PC-9 (cell line): ENCODE results near the gene CLIP1. TPM values are rescaled to one million over a fixed set of nuclear protein-coding genes. Genes with fewer than 3 reads are reported as not detected.

ENCODE experiments used
- BruUV-seq: library from RNA; stranded (reverse); fragments of 400-500 nt; replicated peaks from 2 replicates; lab custom pipeline; 2021; lab: Mats Ljungman, UMichigan
- CTCF ChIA-PET: fragments of 300-600 bp; sonication (Branson Sonifier 250); formaldehyde crosslinking; loops from one replicate; lab custom pipeline; 2022; ENCODE audit warnings: antibody characterized with exemption; lab: Charles Lee
- POLR2A ChIA-PET: fragments of 300-600 bp; sonication (Branson Sonifier 250); formaldehyde crosslinking; loops from one replicate; lab custom pipeline; 2022; ENCODE audit warnings: antibody characterized with exemption; ENCODE audit not compliant: unreplicated experiment; lab: Charles Lee
- DNase-seq, 2 experiments: peaks; one replicate each; pipeline versions ENCODE4 v3.0.0 to v3.0.0-alpha.2; 2015 to 2022; ENCODE audit warnings: mixed read lengths in 1 of 2
- H2AFZ ChIP-seq: fragments of 200-600 bp; sonication (generic); 2 replicates; pipeline ENCODE4 v1.8.1; 2017; ENCODE audit warnings: antibody characterized with exemption
- H3F3A ChIP-seq: fragments of 200-600 bp; sonication (generic); 2 replicates; pipeline ENCODE4 v1.8.1; 2017; ENCODE audit warnings: antibody characterized with exemption, mild to moderate bottlenecking, low read depth; ENCODE audit not compliant: insufficient read depth
- H3K27ac ChIP-seq: fragments of 200-600 bp; sonication (generic); 2 replicates; pipeline ENCODE4 v1.6.1; 2016; ENCODE audit warnings: mixed run types
- H3K27me3 ChIP-seq: fragments of 200-600 bp; sonication (generic); 2 replicates; pipeline ENCODE4 v1.6.1; 2016; ENCODE audit warnings: low read depth, mixed run types; ENCODE audit not compliant: insufficient read depth
- H3K36me3 ChIP-seq: fragments of 200-600 bp; sonication (generic); 2 replicates; pipeline ENCODE4 v1.6.1; 2016; ENCODE audit warnings: low read depth, mixed run types
- H3K4me1 ChIP-seq: fragments of 200-600 bp; sonication (generic); replicated peaks from 2 replicates; pipeline ENCODE4 v1.6.1; 2016; ENCODE audit warnings: mixed run types; ENCODE audit not compliant: insufficient read depth
- H3K4me2 ChIP-seq: fragments of 200-600 bp; sonication (generic); 2 replicates; pipeline ENCODE4 v1.6.1; 2017; ENCODE audit warnings: mixed run types
- H3K4me3 ChIP-seq: fragments of 200-600 bp; sonication (generic); 2 replicates; pipeline ENCODE4 v1.6.1; 2016; ENCODE audit warnings: mixed run types
- H3K79me2 ChIP-seq: fragments of 200-600 bp; sonication (generic); 2 replicates; pipeline ENCODE4 v1.6.1; 2017; ENCODE audit warnings: low read depth, mixed run types
- H3K9me2 ChIP-seq: fragments of 200-600 bp; sonication (generic); 2 replicates; pipeline ENCODE4 v1.8.1; 2017; ENCODE audit warnings: mild to moderate bottlenecking; ENCODE audit not compliant: insufficient read depth
- H3K9me3 ChIP-seq: fragments of 200-600 bp; sonication (generic); 2 replicates; pipeline ENCODE4 v1.8.1; 2016; ENCODE audit warnings: low read depth; ENCODE audit not compliant: insufficient read depth
- H4K20me1 ChIP-seq: fragments of 200-600 bp; sonication (generic); 2 replicates; pipeline ENCODE4 v1.8.1; 2017; ENCODE audit not compliant: insufficient read depth
- EZH2 ChIP-seq: fragments of 200-600 bp; sonication (generic); IDR thresholded peaks from 2 replicates; pipeline ENCODE4 v1.8.0; 2017; ENCODE audit warnings: antibody characterized with exemption, low read depth
- intact Hi-C: fragments of 100-400 bp; cut with micrococcal nuclease; formaldehyde crosslinking; loops from one replicate; pipeline ENCODE4 v1.10.0; 2022; ENCODE audit not compliant: unreplicated experiment
- total RNA-seq: library from RNA; stranded (reverse); gene quantifications from 2 replicates; pipeline ENCODE4 v1.2.3, GENCODE V29; 2021
- TF ChIP-seq, protein P1 (sequence below): fragments of 200-600 bp; sonication (generic); conservative IDR thresholded peaks from 2 replicates; pipeline ENCODE4 v1.6.1; 2017; ENCODE audit warnings: mixed run types, antibody characterized with exemption, mild to moderate bottlenecking, moderate library complexity

The CLIP1 gene
- total RNA-seq, 1 experiment from 2014 or later, result 86.9 TPM

DNA sequence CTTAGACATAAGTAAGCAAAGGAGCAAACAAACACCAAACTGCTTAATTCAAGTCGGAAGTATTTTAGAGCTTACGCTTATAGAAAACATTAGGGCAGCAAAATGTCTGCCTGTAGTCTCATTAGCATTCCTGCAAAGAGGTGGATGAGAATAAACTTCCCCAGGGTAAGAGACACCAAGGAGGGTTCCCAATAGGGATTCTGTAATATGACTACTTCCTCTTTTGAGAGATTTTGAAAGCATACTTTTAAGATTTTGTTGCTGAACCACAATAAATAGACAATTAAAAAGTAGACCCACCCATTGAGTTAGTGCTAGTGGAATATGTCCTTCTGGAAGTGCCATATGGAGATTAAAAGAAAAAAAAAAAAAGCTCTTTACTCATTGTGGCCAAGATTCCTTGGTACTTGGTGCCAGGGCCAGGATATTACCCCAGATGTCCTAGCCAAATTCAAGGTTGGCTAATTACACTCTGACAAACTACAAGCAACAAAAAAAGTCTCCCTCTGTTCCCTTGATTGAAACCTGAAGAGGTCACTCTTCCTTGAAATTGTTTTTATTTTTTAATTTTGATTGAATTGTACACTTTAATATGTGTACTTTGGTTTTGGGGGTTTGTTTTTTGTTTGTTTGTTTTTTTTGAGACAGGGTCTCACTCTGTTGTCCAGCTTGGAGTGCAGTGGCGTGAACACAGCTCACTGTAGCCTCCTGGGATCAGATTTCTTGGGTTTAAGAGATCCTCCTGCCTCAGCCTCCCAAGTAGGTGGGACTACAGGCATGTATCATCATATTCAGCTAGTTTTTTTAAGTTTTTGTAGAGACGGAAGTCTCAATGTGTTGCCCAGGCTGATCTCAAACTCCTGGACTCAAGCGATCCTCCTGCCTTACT is 8.7 kb downstream of the CLIP1 start:
- H3K4me2 ChIP-seq, result no peak overlapping the region

DNA sequence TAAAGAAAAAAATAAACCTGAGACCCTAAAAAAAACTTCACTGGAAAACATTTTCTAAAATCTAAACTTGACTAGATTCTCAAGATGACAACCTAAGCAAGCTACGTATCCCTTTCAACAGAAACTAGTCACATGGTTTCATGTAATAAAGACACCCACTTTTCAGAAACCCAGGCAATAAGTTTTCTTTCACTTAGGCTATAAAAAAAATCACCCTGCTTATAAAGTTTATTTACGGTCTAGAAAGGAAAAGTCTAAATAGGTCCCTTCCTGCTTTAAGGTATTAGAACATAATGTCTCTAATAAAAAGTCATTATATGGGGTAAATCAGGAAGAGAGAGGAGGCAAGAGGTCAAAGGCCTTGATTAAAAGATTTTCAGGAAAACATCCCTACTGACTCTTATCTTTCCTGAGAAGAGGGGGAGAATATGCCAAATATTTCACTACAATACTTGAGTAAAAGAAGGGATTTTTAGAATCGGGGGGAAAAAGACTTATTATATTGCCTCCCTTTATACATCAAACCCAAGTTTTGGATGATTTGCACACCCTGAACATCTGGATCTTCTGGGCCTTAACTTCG is 9.5 kb downstream of the CLIP1 start:
- Histone ChIP-seq H3K27ac (peak overlapping the region; percentile 15; the same call in 1 of the 2 replicates), H3K36me3 (no peaks in the 10 kb centered on the region), H4K20me1 (no peaks in the 10 kb centered on the region), H3K9me3 (no peaks in the 10 kb centered on the region), H2AFZ (no peak overlapping the region), H3K4me2 (no peak overlapping the region), H3K79me2 (peaks cover 87% of the 10 kb centered on the region), H3F3A (peaks cover 9% of the 10 kb centered on the region; the same call in 1 of the 2 replicates), H3K4me1 (no peaks in the 10 kb centered on the region), H3K27me3 (no peaks in the 10 kb centered on the region), H3K4me3 (no peak overlapping the region), H3K9me2 (no peaks in the 10 kb centered on the region)
- TF ChIP-seq, protein P1, sequence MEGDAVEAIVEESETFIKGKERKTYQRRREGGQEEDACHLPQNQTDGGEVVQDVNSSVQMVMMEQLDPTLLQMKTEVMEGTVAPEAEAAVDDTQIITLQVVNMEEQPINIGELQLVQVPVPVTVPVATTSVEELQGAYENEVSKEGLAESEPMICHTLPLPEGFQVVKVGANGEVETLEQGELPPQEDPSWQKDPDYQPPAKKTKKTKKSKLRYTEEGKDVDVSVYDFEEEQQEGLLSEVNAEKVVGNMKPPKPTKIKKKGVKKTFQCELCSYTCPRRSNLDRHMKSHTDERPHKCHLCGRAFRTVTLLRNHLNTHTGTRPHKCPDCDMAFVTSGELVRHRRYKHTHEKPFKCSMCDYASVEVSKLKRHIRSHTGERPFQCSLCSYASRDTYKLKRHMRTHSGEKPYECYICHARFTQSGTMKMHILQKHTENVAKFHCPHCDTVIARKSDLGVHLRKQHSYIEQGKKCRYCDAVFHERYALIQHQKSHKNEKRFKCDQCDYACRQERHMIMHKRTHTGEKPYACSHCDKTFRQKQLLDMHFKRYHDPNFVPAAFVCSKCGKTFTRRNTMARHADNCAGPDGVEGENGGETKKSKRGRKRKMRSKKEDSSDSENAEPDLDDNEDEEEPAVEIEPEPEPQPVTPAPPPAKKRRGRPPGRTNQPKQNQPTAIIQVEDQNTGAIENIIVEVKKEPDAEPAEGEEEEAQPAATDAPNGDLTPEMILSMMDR, result no peak
- no peak for TF ChIP-seq EZH2
- ChIA-PET CTCF (no interaction called here), POLR2A (interaction anchor here (0.6 to 0.7 kb wide), 2 partner anchors 14 to 187 kb away, joined by 3 to 4 read pairs; no protein-coding TSS in a partner anchor)
- BruUV-seq, result no TSS peak
- no peak for DNase-seq
- intact Hi-C loops, result no loop called here

More for the DNA sequence above, 8.7 kb downstream of the CLIP1 start:
- intact Hi-C loops, result no loop called here
- BruUV-seq, result no TSS peak
- no peaks in the 10 kb centered on the region for H3K36me3 ChIP-seq
- peaks cover 14% of the 10 kb centered on the region; the same call in 1 of the 2 replicates for H3F3A ChIP-seq
- CTCF ChIA-PET, result interaction anchor here (0.7 kb wide), 1 partner anchor 49 kb away, joined by 3 read pairs; no protein-coding TSS in a partner anchor
- no peaks in the 10 kb centered on the region for H3K9me3 ChIP-seq
- peak overlapping the region; percentile 15 for H3K27ac ChIP-seq
- no peaks in the 10 kb centered on the region for H3K27me3 ChIP-seq
- H3K9me2 ChIP-seq, result no peaks in the 10 kb centered on the region
- no peak overlapping the region for H3K4me3 ChIP-seq
- POLR2A ChIA-PET, result interaction anchor here (0.6 to 0.7 kb wide), 2 partner anchors 14 to 187 kb away, joined by 3 to 4 read pairs; no protein-coding TSS in a partner anchor
- no peak overlapping the region for H2AFZ ChIP-seq
- peaks cover 91% of the 10 kb centered on the region for H3K79me2 ChIP-seq
- DNase-seq, result no peak
- H3K4me1 ChIP-seq, result no peaks in the 10 kb centered on the region
- no peak for TF ChIP-seq EZH2
- no peaks in the 10 kb centered on the region for H4K20me1 ChIP-seq

DNA sequence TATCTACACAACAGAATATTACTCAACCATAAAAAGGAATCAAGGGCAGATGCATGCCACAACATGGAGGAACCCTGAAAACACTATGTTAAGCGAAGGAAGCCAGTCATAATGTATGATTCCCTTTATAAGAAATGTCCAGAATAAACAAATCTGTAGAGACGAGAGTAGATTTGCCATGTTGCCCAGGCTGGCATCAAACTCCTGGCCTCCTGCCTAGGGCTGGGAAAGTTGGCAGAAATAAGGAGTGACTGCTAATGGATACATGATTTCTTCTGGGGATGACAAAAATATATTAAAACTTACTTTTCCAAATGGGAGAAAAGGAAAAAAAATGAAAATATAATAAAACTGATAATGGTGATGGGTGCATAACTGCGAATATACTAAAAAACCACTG is 10.9 kb downstream of the CLIP1 start:
- Histone ChIP-seq H3K4me1 (peaks cover 10% of the 10 kb centered on the region), H3K27me3 (no peaks in the 10 kb centered on the region), H3F3A (peaks cover 14% of the 10 kb centered on the region; the same call in 1 of the 2 replicates), H3K9me3 (no peaks in the 10 kb centered on the region), H3K79me2 (peaks cover 84% of the 10 kb centered on the region), H3K4me2 (no peak overlapping the region), H3K4me3 (no peak overlapping the region), H2AFZ (no peak overlapping the region), H3K9me2 (no peaks in the 10 kb centered on the region), H3K36me3 (no peaks in the 10 kb centered on the region), H4K20me1 (no peaks in the 10 kb centered on the region), H3K27ac (no peak overlapping the region)
- TF ChIP-seq, protein P1, result no peak
- no peak for TF ChIP-seq EZH2
- CTCF ChIA-PET, result no interaction called here
- no peak for DNase-seq
- BruUV-seq, result no TSS peak
- intact Hi-C loops, result no loop called here
- POLR2A ChIA-PET, result no interaction called here
